OCI-LY7 (cell line): ENCODE measurements around the gene MAP3K7. TPM values are rescaled to one million over a fixed set of nuclear protein-coding genes. Genes with fewer than 3 reads are reported as not detected.
A peak's percentile ranks its signal among the peaks of the same experiment; 100 is the strongest.

Experiments used
- BruUV-seq: library from RNA; stranded (reverse); fragments of 400-500 nt; replicated peaks from 2 replicates; lab custom pipeline; 2021; lab: Mats Ljungman, UMichigan
- CTCF ChIA-PET: fragments of 300-600 bp; sonication (Branson Sonifier 250); formaldehyde crosslinking; loops from one replicate; lab custom pipeline; 2022; ENCODE audit warnings: antibody characterized with exemption; ENCODE audit not compliant: unreplicated experiment; lab: Charles Lee
- POLR2A ChIA-PET: fragments of 300-600 bp; sonication (Branson Sonifier 250); formaldehyde crosslinking; loops from one replicate; lab custom pipeline; 2022; ENCODE audit warnings: antibody characterized with exemption; lab: Charles Lee
- DNase-seq: peaks from one replicate; pipeline ENCODE4 v3.0.0-alpha.2; 2015; ENCODE audit warnings: low spot score
- H2AFZ ChIP-seq: fragments of 200-600 bp; sonication (generic), shearing (Covaris generic); 2 replicates; pipeline ENCODE4 v1.6.1; 2014; ENCODE audit warnings: mild to moderate bottlenecking, antibody characterized with exemption, low read length, moderate library complexity
- H3K27ac ChIP-seq: fragments of 200-600 bp; sonication (generic); 2 replicates; pipeline ENCODE4 v1.5.1; 2014; ENCODE audit warnings: mixed run types, low read depth, mild to moderate bottlenecking, moderate library complexity, low read length, inconsistent platforms; ENCODE audit not compliant: poor library complexity, severe bottlenecking
- H3K36me3 ChIP-seq: fragments of 200-600 bp; sonication (generic); 2 replicates; pipeline ENCODE4 v1.6.1; 2014; ENCODE audit warnings: mild to moderate bottlenecking, antibody characterized with exemption, low read length, moderate library complexity, mixed read lengths; ENCODE audit not compliant: insufficient read depth
- H3K4me1 ChIP-seq: fragments of 200-600 bp; sonication (generic); 2 replicates; pipeline ENCODE4 v1.5.1; 2014; ENCODE audit warnings: mild to moderate bottlenecking, low read length; ENCODE audit not compliant: insufficient read depth, poor library complexity, severe bottlenecking
- H3K4me2 ChIP-seq: fragments of 200-600 bp; sonication (generic); 2 replicates; pipeline ENCODE4 v1.6.1; 2014; ENCODE audit warnings: mild to moderate bottlenecking, low read length
- H3K4me3 ChIP-seq: fragments of 200-600 bp; sonication (generic); 2 replicates; pipeline ENCODE4 v1.5.1; 2014; ENCODE audit warnings: mild to moderate bottlenecking, low read depth, low read length; ENCODE audit not compliant: poor library complexity, severe bottlenecking
- H3K79me2 ChIP-seq: fragments of 200-600 bp; sonication (generic); 2 replicates; pipeline ENCODE4 v1.6.1; 2016; ENCODE audit warnings: low read depth, mild to moderate bottlenecking, low read length, moderate library complexity, mixed read lengths; ENCODE audit not compliant: insufficient read depth
- H3K9me2 ChIP-seq: fragments of 200-600 bp; sonication (generic); 2 replicates; pipeline ENCODE4 v1.6.1; 2016; ENCODE audit warnings: mild to moderate bottlenecking, low read length, mixed read lengths; ENCODE audit not compliant: insufficient read depth
- H3K9me3 ChIP-seq: fragments of 200-600 bp; sonication (generic); 2 replicates; pipeline ENCODE4 v1.6.1; 2014; ENCODE audit warnings: mild to moderate bottlenecking, mixed run types, low read length, mixed read lengths
- H4K20me1 ChIP-seq: fragments of 200-600 bp; sonication (generic); 2 replicates; pipeline ENCODE4 v1.6.1; 2014; ENCODE audit warnings: mild to moderate bottlenecking, antibody characterized with exemption, low read length, moderate library complexity, mixed read lengths; ENCODE audit not compliant: insufficient read depth
- EZH2phosphoT487 ChIP-seq: fragments of 200-600 bp; sonication (generic); IDR thresholded peaks from 2 replicates; pipeline ENCODE4 v1.6.1; 2018; ENCODE audit warnings: low read depth, borderline replicate concordance, mild to moderate bottlenecking, mixed run types, antibody characterized with exemption, low read length, moderate library complexity, mixed read lengths
- intact Hi-C: fragments of 100-400 bp; cut with micrococcal nuclease; formaldehyde crosslinking; loops from one replicate; pipeline ENCODE4 v1.10.0; 2022; ENCODE audit not compliant: unreplicated experiment
- total RNA-seq, 2 experiments: library from RNA; depleted of rRNA in 1 of 2; stranded (reverse); fragments of >200 nt in 1 of 2; shearing (Covaris generic) in 1 of 2; gene quantifications; 2 replicates each; pipeline ENCODE4 v1.2.3, GENCODE V29; 2014 to 2022
- TF ChIP-seq, protein P1 (sequence below): fragments of 200-600 bp; sonication (generic); conservative IDR thresholded peaks from 2 replicates; pipeline ENCODE4 v1.5.1; 2014; ENCODE audit warnings: mild to moderate bottlenecking, antibody characterized with exemption, low read length, moderate library complexity, mixed read lengths

Gene MAP3K7
- total RNA-seq, 2 experiments from 2014 or later: 29.5 to 45.7 TPM

DNA sequence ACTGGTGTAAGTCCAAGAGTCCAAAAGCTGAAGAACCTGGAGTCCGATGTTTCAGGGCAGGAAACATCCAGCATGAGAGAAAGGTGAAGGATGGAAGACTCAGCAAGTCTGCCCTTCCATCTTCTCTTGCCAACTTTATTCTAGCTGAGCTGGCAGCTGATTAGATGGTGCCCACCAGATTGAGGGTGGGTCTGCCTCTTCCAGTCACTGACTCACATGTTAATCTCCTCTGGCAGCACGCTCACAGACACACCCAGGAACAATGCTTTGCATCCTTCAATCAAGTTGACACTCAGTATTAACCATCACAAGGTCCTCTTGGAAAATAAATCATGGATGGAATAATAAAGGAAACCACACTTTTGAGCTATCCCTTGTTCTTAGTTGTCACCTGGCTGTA lies 121.2 kb downstream of the MAP3K7 start:
- Histone ChIP-seq H3K79me2 (no peaks in the 10 kb centered on the region), H3K36me3 (no peaks in the 10 kb centered on the region), H3K27ac (no peak overlapping the region), H3K4me2 (no peak overlapping the region), H4K20me1 (no peaks in the 10 kb centered on the region), H2AFZ (no peak overlapping the region), H3K9me3 (no peaks in the 10 kb centered on the region), H3K4me3 (no peak overlapping the region), H3K4me1 (peaks cover 15% of the 10 kb centered on the region), H3K9me2 (no peaks in the 10 kb centered on the region)
- no TSS peak for BruUV-seq
- TF ChIP-seq EZH2phosphoT487: no peak
- TF ChIP-seq, protein P1, sequence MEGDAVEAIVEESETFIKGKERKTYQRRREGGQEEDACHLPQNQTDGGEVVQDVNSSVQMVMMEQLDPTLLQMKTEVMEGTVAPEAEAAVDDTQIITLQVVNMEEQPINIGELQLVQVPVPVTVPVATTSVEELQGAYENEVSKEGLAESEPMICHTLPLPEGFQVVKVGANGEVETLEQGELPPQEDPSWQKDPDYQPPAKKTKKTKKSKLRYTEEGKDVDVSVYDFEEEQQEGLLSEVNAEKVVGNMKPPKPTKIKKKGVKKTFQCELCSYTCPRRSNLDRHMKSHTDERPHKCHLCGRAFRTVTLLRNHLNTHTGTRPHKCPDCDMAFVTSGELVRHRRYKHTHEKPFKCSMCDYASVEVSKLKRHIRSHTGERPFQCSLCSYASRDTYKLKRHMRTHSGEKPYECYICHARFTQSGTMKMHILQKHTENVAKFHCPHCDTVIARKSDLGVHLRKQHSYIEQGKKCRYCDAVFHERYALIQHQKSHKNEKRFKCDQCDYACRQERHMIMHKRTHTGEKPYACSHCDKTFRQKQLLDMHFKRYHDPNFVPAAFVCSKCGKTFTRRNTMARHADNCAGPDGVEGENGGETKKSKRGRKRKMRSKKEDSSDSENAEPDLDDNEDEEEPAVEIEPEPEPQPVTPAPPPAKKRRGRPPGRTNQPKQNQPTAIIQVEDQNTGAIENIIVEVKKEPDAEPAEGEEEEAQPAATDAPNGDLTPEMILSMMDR: no peak
- CTCF ChIA-PET: no interaction called here
- POLR2A ChIA-PET: no interaction called here
- intact Hi-C loops: no loop called here
- no peak for DNase-seq

DNA sequence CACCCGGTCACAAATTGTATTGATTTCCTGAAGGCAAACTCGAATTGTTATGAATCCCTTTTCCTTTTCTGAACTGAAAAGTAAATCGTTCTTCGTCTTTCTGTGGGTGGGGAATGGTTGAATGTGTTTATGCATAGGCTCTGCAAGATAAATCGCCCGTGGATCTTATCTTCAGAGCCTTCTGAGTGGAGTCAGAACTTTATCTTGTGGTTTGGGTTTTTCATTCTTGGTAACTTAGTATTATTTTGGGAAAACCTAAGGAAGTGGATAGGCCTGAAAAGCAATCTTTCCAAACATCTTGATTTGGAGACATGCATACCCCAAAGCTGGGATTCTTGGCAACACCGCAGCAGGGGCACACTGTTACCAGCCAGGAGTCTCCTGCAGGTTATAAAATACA lies 122.4 kb downstream of the MAP3K7 start:
- Histone ChIP-seq H3K79me2 (no peaks in the 10 kb centered on the region), H2AFZ (no peak overlapping the region), H4K20me1 (no peaks in the 10 kb centered on the region), H3K4me3 (no peak overlapping the region), H3K36me3 (no peaks in the 10 kb centered on the region), H3K9me3 (no peaks in the 10 kb centered on the region), H3K4me2 (no peak overlapping the region), H3K27ac (no peak overlapping the region), H3K4me1 (peaks cover 27% of the 10 kb centered on the region), H3K9me2 (no peaks in the 10 kb centered on the region)
- no peak for DNase-seq
- CTCF ChIA-PET: no interaction called here
- POLR2A ChIA-PET: no interaction called here
- TF ChIP-seq, protein P1: no peak
- TF ChIP-seq EZH2phosphoT487: no peak
- no TSS peak for BruUV-seq
- intact Hi-C loops: no loop called here

DNA sequence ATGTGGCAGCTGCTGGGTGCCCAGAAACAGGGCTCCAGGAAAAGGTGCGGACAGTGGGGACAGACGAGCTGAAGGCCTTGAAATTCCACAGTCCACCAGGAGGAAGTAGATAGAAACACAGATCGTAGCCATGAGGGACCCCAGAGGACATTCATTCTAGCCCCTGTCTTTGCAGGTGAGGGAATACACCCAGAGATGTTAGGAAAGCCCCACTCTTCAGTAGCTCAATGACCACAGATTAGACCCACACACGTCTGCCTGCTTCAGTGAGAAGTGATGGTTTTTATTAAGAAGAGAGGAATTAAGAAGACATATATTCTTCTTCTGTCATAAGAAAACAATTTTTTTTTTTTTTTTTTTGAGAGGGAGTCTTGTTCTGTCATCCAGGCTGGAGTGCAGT lies 123.0 kb downstream of the MAP3K7 start:
- H3K4me1 ChIP-seq: peaks cover 33% of the 10 kb centered on the region
- H3K36me3 ChIP-seq: no peaks in the 10 kb centered on the region
- intact Hi-C loops: no loop called here
- H3K4me2 ChIP-seq: peak overlapping the region; percentile 46
- no TSS peak for BruUV-seq
- H3K79me2 ChIP-seq: no peaks in the 10 kb centered on the region
- no peaks in the 10 kb centered on the region for H3K9me2 ChIP-seq
- H3K4me3 ChIP-seq: peak overlapping the region; percentile 13
- H4K20me1 ChIP-seq: no peaks in the 10 kb centered on the region
- peak overlapping the region; percentile 94 for H2AFZ ChIP-seq
- TF ChIP-seq, protein P1: no peak
- TF ChIP-seq EZH2phosphoT487: no peak
- POLR2A ChIA-PET: interaction anchor here (0.7 to 1.1 kb wide), 2 partner anchors 8 to 12 kb away, joined by 3 to 4 read pairs; no protein-coding TSS in a partner anchor
- no peak for DNase-seq
- H3K27ac ChIP-seq: no peak overlapping the region
- CTCF ChIA-PET: interaction anchor here (0.5 kb wide), 1 partner anchor 168 kb away, joined by 8 read pairs; no protein-coding TSS in a partner anchor
- no peaks in the 10 kb centered on the region for H3K9me3 ChIP-seq
